ENCODE results near the gene HMGCL. TPM values are rescaled to one million over a fixed set of nuclear protein-coding genes. Genes with fewer than 3 reads are reported as not detected.

Gene HMGCL
- total RNA-seq, 2 donors from 2014 or later, result 18.9 to 21.1 TPM

GRCh38 chr1:23809751-23810171, 15.5 kb downstream of the HMGCL start:
- ATAC-seq (peak; percentile 88), DNase-seq (peak; percentile 83 to 85 (median 84))
- H3K4me3 ChIP-seq, result no peak overlapping the region
- 15 to 23% methylated on average over 6 of the region's 6 CpGs for WGBS, 2 donors
- peak overlapping the region; percentile 4 to 66 (median 9) for H3K27ac ChIP-seq
- no peaks in the 10 kb centered on the region for H3K27me3 ChIP-seq
- no peak for TF ChIP-seq POLR2A (IDR thresholded peaks at IDR 0.05)
- peak; percentile 73 to 94 (median 86) for TF ChIP-seq CTCF (IDR thresholded peaks at IDR 0.05)
- intact Hi-C loops (cut with DNase I), result no loop called here
- peaks cover 15% of the 10 kb centered on the region for H3K4me1 ChIP-seq
- H3K9me3 ChIP-seq, result no peaks in the 10 kb centered on the region
- peaks cover 0 to 5% of the 10 kb centered on the region in 2 donors for H3K36me3 ChIP-seq (replicated peaks in 1 of 2; ENCODE audit: insufficient read depth in 1 of 2, low read depth in 2 of 2)

DNA sequence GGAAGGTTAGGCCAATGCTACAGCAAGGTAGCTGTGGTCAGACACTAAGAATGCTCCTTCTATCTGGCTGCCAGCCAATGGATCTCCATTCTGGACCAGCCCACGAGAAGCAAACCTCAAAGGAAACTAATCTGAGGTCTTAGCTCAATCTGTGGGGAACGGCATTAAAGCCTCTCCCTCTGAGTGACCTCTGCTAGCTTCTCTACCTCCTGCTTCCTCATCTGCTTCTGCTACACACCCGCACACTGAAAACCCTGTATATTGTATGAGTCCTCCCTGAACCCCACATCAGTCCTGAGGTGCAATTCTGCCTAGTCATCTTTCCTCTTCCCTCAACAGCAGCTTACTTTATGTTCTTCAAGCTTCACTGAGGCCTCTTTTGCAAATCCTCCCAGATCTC, 17.8 kb downstream of the HMGCL start:
- no peak overlapping the region for H3K27ac ChIP-seq

GRCh38 chr1:23806280-23806679, 18.9 kb downstream of the HMGCL start:
- no peak for ATAC-seq
- no peaks in the 10 kb centered on the region for H3K9me3 ChIP-seq
- no peak overlapping the region for H3K4me3 ChIP-seq
- no peaks in the 10 kb centered on the region for H3K36me3 ChIP-seq (replicated peaks in 1 of 2; ENCODE audit: insufficient read depth in 1 of 2, low read depth in 2 of 2)
- intact Hi-C loops (cut with DNase I), result no loop called here
- no peak for DNase-seq
- H3K4me1 ChIP-seq, result peaks cover 23% of the 10 kb centered on the region
- no peaks in the 10 kb centered on the region for H3K27me3 ChIP-seq
- no peak overlapping the region for H3K27ac ChIP-seq
- TF ChIP-seq POLR2A (IDR thresholded peaks at IDR 0.05) (no peak), CTCF (IDR thresholded peaks at IDR 0.05) (no peak)
- 83 to 91% methylated on average over 6 of the region's 6 CpGs for WGBS, 2 donors

More for the DNA sequence above, 17.8 kb downstream of the HMGCL start:
- intact Hi-C loops (cut with DNase I), result no loop called here
- Histone ChIP-seq H3K27me3 (no peaks in the 10 kb centered on the region), H3K9me3 (no peaks in the 10 kb centered on the region), H3K4me3 (no peak overlapping the region), H3K36me3 (replicated peaks in 1 of 2; ENCODE audit: insufficient read depth in 1 of 2, low read depth in 2 of 2) (no peaks in the 10 kb centered on the region), H3K4me1 (peaks cover 15% of the 10 kb centered on the region)
- 72 to 74% methylated on average over 3 of the region's 3 CpGs for WGBS, 2 donors
- TF ChIP-seq CTCF (IDR thresholded peaks at IDR 0.05) (no peak), POLR2A (IDR thresholded peaks at IDR 0.05) (no peak)
- no peak for ATAC-seq
- DNase-seq, result no peak

DNA sequence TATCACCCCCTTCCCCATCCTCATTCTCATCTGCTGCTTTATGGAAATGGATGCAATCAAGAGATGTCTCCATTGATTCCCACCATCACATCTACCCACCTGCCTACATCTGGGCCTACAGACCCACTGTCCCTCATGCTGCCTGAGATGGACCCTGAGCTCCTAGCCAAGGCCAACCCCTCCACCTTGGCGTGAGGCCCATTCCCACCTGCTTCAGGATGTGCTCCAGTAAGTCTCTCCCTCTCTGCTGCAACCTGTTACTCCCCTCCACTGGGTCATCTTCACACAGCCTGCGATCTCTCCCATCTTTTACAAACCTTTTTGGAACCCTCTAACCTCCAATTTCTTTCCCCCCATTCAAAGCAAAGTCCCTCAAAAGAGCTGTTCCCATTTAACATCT, 20.2 kb downstream of the HMGCL start:
- DNase-seq (no peak), ATAC-seq (no peak)
- Histone ChIP-seq H3K27ac (no peak overlapping the region), H3K27me3 (no peaks in the 10 kb centered on the region), H3K9me3 (no peaks in the 10 kb centered on the region), H3K4me1 (peaks cover 16% of the 10 kb centered on the region), H3K4me3 (no peak overlapping the region), H3K36me3 (replicated peaks in 1 of 2; ENCODE audit: insufficient read depth in 1 of 2, low read depth in 2 of 2) (no peaks in the 10 kb centered on the region)
- WGBS, 2 donors, result 81 to 85% methylated on average over 2 of the region's 2 CpGs
- TF ChIP-seq POLR2A (IDR thresholded peaks at IDR 0.05) (no peak), CTCF (IDR thresholded peaks at IDR 0.05) (no peak)
- intact Hi-C loops (cut with DNase I), result no loop called here

GRCh38 chr1:23804183-23804835, 20.9 kb downstream of the HMGCL start:
- intact Hi-C loops (cut with DNase I), result no loop called here
- no peaks in the 10 kb centered on the region for H3K36me3 ChIP-seq (replicated peaks in 1 of 2; ENCODE audit: insufficient read depth in 1 of 2, low read depth in 2 of 2)
- DNase-seq (no peak), ATAC-seq (no peak)
- no peak overlapping the region for H3K4me3 ChIP-seq
- no peaks in the 10 kb centered on the region for H3K27me3 ChIP-seq
- H3K9me3 ChIP-seq, result no peaks in the 10 kb centered on the region
- WGBS, 2 donors, result 75 to 82% methylated on average over 7 of the region's 7 CpGs
- no peak overlapping the region for H3K27ac ChIP-seq
- H3K4me1 ChIP-seq, result peaks cover 15% of the 10 kb centered on the region
- TF ChIP-seq CTCF (IDR thresholded peaks at IDR 0.05) (no peak), POLR2A (IDR thresholded peaks at IDR 0.05) (no peak)
